BJ (cell line): ENCODE data around the gene AHDC1. TPM values are rescaled to one million over a fixed set of nuclear protein-coding genes. Genes with fewer than 3 reads are reported as not detected.

ENCODE experiments used
- CTCF ChIA-PET: fragments of 350-600 bp; formaldehyde crosslinking; extraction: SDS; loops from one replicate; lab custom pipeline; 2021; ENCODE audit warnings: antibody characterized with exemption, inconsistent platforms; lab: Yijun Ruan, JAX
- POLR2A ChIA-PET: fragments of 300-600 bp; sonication (Branson Sonifier 250); formaldehyde crosslinking; extraction: SDS; loops from one replicate; lab custom pipeline; 2021; ENCODE audit warnings: antibody characterized with exemption; lab: Charles Lee
- DNase-seq: peaks from one replicate; pipeline ENCODE4 v3.0.0-alpha.2; 2011; ENCODE audit warnings: low read depth
- H3K27me3 ChIP-seq: 2 replicates; pipeline ENCODE4 v1.6.0; 2011; ENCODE audit warnings: low read length; ENCODE audit not compliant: control insufficient read depth, insufficient read depth
- H3K36me3 ChIP-seq: 2 replicates; pipeline ENCODE4 v1.5.1; 2011; ENCODE audit warnings: low read length; ENCODE audit not compliant: control insufficient read depth, insufficient read depth
- H3K4me3 ChIP-seq: 2 replicates; pipeline ENCODE4 v1.5.1; 2011; ENCODE audit warnings: low read depth, mild to moderate bottlenecking, control low read depth, low read length
- CTCF ChIP-seq: IDR thresholded peaks from 2 replicates; pipeline ENCODE4 v1.5.1; 2011; ENCODE audit warnings: low read depth, mild to moderate bottlenecking, control low read depth, inconsistent platforms, low read length, moderate library complexity; ENCODE audit not compliant: insufficient read depth
- polyA plus RNA-seq: library from polyadenylated mRNA; depleted of rRNA; stranded (reverse); fragments of >200 nt; gene quantifications from 2 replicates; pipeline ENCODE4 v1.2.3, GENCODE V29; 2011

AHDC1 gene
- polyA plus RNA-seq, 1 experiment: 4.1 TPM

DNA sequence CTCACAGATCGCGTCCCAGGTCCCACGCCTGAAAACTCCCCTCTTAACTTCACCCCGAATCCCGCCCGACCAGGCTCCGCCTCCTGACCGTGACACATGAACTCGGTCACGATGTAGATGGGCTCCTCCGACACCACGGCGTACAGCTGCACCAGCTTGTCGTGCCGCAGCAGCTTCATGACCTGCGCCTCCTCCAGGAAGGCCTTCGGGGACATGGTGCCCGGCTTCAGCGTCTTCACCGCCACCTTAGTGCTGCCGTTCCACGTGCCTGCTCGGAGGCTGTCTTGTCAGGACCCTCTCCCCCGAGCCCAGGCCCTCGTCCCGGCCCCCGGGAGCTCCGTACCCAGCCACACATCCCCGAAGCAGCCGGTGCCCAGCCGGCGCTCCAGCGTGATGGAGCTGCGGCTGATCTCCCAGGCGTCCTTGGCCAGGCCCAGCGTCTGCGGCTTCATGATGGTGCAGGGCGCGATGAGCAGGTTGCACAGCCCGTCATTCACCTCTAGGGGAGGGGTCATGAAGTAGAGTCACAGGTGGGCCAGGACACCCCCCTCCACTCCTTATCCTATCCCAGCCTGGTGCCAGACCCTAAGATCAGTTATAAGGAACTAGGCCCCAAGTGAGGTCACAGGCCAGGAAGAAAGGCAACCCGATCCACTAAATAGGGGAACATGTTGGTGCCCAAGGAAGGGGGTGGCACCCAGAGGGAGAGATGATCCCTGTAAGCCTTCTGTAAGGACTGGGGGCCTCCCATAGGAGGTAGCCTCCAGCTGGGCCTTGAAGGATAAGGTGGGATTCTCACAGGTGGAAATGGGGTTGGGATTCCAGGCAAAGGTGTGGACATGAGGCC is 11.6 kb upstream of the AHDC1 start:
- CTCF ChIA-PET: interaction anchor here (0.9 to 11.8 kb wide), 9 partner anchors 9 to 54 kb away, joined by 3 to 223 read pairs (median 6); no protein-coding TSS in a partner anchor
- DNase-seq: no peak
- POLR2A ChIA-PET: no interaction called here
- H3K4me3 ChIP-seq: no peak overlapping the region
- peaks cover 2% of the 10 kb centered on the region for H3K27me3 ChIP-seq
- H3K36me3 ChIP-seq: no peaks in the 10 kb centered on the region
- no peak for TF ChIP-seq CTCF

DNA sequence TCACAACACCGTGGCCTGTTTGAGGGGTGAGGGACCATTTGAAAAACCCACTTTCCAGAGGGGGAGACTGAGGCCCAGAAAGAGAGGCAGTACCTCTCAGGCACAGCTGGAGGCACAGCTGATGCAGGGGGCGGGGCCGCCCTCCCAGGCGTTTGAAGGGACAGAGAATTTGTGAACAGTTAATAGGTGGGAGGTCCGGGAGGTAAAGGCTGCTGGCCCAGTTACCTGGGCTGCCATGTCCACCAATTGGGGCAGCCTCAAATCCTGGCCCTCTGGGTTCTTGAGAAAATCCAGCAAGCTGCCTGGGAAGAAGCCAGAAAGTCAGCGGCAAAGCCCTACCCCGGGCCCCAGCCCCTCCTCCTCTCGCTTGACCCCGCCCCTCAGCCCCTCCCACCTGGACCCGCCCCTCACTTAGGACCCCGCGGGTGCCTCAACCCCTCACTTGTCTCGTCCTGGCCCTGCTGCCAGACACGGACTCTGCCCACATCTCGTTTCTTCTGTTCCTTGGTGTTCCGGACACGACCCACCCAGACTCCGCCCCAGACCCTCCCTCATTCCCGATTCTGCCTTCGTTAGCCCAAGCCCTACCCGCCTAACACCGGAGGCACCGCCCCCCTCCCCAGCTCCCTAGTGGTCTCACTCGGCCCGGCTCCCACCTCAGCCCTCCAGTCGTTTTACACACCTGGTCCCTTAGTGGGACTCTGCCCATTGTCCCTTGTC is 10.8 kb upstream of the AHDC1 start:
- ChIA-PET POLR2A (no interaction called here), CTCF (interaction anchor here (1.3 to 11.8 kb wide), 4 partner anchors 8 to 55 kb away, joined by 5 to 223 read pairs (median 9); no protein-coding TSS in a partner anchor)
- Histone ChIP-seq H3K36me3 (no peaks in the 10 kb centered on the region), H3K4me3 (no peak overlapping the region), H3K27me3 (peaks cover 5% of the 10 kb centered on the region)
- DNase-seq: no peak
- TF ChIP-seq CTCF: no peak

- POLR2A ChIA-PET: no interaction called here
- no peaks in the 10 kb centered on the region for H3K36me3 ChIP-seq
- no peak for DNase-seq
- CTCF ChIA-PET: interaction anchor here (1.3 to 11.8 kb wide), 3 partner anchors 16 to 55 kb away, joined by 5 to 223 read pairs (median 5); no protein-coding TSS in a partner anchor
- H3K4me3 ChIP-seq: no peak overlapping the region
- no peak for TF ChIP-seq CTCF
- peaks cover 5% of the 10 kb centered on the region for H3K27me3 ChIP-seq
Observed at GRCh38 chr1:27614043-27614624, 10.2 kb upstream of the AHDC1 start.

- POLR2A ChIA-PET: no interaction called here
- Histone ChIP-seq H3K4me3 (no peak overlapping the region), H3K27me3 (peaks cover 5% of the 10 kb centered on the region), H3K36me3 (no peaks in the 10 kb centered on the region)
- CTCF ChIA-PET: interaction anchor here (0.9 to 11.8 kb wide), 4 partner anchors 7 to 51 kb away, joined by 3 to 223 read pairs (median 21); no protein-coding TSS in a partner anchor
- DNase-seq: no peak
- TF ChIP-seq CTCF: no peak
Observed at GRCh38 chr1:27612718-27613117, 8.8 kb upstream of the AHDC1 start.
